Measurements from ENCODE around the gene PCP4.

Gene PCP4

DNA sequence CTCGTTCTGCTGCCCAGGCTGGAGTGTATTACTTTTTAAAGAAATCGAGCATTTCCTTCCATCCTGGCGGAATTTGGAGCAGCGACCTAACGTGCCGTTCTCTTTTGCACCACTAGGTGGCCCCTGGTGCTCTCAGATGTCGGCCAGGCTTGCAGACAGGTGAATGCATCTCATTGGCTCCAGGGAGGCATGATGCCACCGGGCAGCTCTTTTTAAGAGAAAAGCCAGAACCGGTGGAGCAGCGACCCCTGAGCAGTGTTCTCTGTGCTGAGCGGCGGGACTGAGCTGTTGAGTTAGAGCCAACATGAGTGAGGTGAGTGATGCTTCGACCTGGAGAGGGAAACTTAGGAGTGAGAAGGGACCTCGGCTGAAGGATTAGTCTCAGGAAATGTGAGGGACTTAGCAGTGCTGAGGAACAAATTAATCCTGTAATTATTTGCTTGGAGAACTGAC, at the start of gene PCP4:
Gene PCP4 (plus strand): TSS at position 241 of the 453 bp plus-strand sequence. CDS start 64 bp downstream, at position 305.
- peak; percentile 94 for DNase-seq

- no peak for DNase-seq
Observed at GRCh38 chr21:39818557-39818956, 48.7 kb upstream of the PCP4 start.

DNA sequence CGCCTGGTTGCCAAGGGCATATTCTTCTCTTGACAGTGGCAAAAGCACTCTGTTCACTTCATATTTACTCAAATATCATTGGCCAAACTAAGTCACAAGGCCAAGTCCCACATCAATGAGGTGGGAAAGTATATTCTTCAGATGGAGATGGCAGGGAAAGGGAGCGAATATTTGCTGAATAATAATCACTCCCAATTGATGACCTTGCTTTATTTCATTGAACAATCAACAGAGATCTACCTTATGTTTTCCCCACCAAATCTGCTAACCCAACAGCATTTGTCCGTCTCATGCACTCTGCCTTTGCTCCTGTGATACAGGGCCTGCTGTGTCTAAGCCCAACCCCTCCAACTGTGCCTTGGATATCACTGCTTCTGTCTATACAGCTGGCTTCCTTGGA, 45.2 kb upstream of the PCP4 start:
- DNase-seq: no peak

DNA sequence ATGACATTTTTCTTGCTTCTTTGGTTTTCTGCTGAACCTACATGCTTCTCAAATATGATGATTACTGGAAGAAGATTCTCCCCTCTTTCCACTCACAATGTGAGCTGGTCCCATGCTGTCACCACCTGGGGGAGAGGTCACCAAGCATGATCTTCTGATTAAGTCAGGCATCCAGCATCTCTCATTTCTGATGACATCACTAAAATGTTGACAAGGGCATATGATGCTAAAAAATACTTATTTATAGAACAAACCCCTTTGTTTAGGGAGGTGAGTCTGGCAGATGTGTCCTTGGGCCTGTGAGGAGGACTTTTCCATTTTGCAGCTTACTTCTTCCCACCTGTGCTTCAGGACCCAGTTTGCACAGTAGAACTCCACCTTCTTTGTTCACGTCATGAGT, 42.0 kb upstream of the PCP4 start:
- no peak for DNase-seq

GRCh38 chr21:39834543-39834942, 32.7 kb upstream of the PCP4 start:
- no peak for DNase-seq

- no peak for DNase-seq
Observed at GRCh38 chr21:39837861-39838359, 29.3 kb upstream of the PCP4 start.

DNA sequence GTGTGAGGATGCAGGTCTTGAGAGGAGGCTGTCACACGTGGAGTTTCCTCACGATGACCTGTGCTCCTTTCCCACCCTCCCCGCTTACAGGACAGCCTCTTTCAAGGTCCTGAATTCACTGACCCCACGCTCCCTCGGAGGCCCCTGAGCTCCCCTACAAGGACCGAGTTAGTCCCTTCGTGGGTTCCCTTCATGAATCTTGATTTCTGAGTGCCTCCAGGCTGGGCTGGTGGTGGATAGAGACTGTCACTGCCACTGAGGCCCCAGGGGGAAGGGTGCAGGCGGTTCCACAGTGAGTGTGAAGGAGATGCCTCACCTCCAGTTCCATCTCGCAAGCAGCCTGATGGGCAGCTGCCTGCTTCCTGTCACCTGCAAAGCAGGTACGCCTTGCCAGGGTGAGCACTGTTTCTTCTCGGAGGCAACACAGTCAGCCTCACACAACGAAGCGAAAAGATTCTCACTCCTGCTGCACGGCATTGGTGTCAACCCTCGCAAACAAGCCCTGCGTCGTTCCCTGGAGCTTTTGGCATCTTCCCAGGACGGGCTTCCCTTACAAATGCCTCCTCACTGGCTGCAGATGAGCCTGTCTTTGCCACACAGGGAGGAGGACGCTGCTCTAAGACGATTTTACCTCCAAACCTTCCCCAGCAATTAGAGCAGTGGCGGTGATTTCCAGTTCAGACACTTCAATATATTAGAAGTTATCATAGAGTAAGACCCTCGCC, 26.7 kb upstream of the PCP4 start:
- DNase-seq: no peak

- no peak for DNase-seq
Observed at GRCh38 chr21:39842741-39843459, 24.3 kb upstream of the PCP4 start.

GRCh38 chr21:39843483-39843882, 23.8 kb upstream of the PCP4 start:
- DNase-seq: no peak

GRCh38 chr21:39843916-39844315, 23.3 kb upstream of the PCP4 start:
- DNase-seq: no peak

GRCh38 chr21:39845571-39846130, 21.6 kb upstream of the PCP4 start:
- no peak for DNase-seq

GRCh38 chr21:39847877-39848276, 19.4 kb upstream of the PCP4 start:
- no peak for DNase-seq

GRCh38 chr21:39849014-39849655, 18.1 kb upstream of the PCP4 start:
- no peak for DNase-seq

GRCh38 chr21:39850333-39850732, 16.9 kb upstream of the PCP4 start:
- DNase-seq: no peak

DNA sequence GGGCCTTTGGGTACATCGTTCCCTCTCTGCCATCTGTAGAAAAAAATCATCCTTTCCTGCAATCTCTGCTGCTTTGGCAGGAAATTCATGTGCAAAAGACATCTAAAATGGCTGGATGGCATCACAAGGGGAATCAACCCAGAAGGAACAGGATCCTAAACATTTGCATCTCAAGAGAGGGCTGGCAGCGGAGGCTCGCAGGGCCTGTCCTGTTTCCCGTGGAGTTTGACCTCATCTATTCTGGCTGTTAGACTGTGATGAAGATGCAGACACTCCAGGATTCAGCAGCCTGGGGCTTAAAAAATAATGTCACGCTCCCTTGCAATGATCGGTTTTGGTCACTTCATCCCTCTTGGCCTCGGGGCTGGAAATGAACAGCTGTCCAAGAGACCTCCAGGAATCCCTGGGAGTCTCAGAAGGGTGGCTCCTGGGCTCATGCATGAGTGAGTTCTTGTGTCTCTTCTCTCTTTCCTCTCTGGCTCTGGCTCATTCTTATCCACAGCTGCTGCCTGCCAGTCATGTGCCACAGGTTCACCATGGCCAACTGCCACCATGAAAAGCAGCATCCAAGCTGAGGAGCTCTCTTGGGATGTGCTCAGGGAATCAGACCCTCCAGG, 16.1 kb upstream of the PCP4 start:
- DNase-seq: no peak

DNA sequence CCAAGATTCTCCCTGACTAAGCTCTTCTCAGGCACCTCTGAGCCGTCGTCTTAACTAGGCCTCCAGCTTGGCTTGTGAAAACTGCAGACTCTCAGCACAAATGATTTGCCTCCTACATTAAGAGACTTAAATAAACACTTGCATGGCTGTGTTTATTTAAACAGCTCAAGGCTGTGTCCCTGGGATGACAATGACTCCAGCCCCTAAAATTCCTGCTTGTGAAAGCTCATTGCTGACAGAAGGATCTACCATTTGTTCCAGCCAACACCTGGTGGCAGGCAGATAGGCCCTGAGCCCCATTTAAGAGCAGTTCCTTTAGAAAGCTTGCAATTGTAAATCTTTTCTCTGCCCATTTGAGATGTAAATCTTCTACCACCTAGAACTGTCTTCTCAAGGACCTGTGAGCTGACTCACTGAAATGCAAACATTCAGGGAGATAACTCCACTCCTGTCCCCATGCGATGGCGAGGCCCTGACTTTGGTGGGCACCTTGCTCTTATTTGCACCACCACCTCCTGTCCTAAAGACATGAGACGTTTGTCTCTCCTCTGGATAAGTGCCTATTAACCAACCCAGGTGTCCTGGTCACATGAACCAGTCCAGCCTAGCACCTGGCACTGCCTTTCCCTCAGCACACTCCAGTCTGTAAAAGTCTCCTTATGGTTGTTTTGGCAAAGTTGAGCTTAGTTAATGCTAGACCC, 15.1 kb upstream of the PCP4 start:
- DNase-seq: no peak

- no peak for DNase-seq
Observed at GRCh38 chr21:39852726-39853500, 14.3 kb upstream of the PCP4 start.

- DNase-seq: no peak
Observed at GRCh38 chr21:39854572-39854971, 12.7 kb upstream of the PCP4 start.

DNA sequence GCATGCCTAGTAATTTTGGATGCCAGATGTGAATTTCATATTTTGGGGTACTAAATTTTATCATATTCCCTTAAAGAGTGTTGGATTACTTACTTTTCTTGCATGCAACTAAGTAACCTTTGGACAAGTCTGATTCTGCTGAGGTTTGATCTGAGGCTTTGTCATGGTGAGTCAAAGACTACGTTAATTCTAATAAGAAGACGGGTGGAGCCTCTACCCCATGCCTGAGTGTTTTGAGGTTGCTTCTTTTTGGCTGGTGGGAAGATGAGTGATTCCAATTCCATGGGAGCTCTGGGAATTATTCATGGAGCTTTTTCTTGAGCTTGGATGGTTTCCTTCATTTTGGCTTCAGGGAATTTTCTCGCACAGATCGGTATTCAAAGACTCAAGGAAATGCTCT, 11.6 kb upstream of the PCP4 start:
- no peak for DNase-seq

DNA sequence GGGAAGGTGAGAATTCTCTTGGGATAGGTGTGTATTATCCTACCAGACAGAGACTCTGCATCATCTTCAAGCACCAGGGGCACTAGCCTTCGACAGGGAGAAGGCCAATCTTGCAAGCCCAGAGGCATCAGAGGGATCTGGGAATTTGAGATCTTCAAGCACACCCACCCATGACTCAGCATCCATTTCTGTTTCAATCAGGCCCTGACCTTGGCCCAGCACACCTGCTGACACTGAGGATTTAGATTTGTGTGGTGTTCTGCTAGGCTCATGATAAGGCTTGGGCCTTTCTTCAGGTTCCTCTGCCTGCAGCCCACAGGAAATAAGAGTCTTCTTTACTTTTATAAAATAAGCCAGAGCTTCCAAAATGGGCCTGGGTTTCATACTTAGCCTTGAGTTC, 6.6 kb upstream of the PCP4 start:
- DNase-seq: no peak

GRCh38 chr21:39863111-39863510, 4.1 kb upstream of the PCP4 start:
- DNase-seq: peak; percentile 90

GRCh38 chr21:39866093-39866492, 1.1 kb upstream of the PCP4 start:
- DNase-seq: no peak

All from NCI-H1105 (cell line).